HepG2 (cell line): ENCODE measurements around the gene A3GALT2. TPM values are rescaled to one million over a fixed set of nuclear protein-coding genes. Genes with fewer than 3 reads are reported as not detected.
A peak's percentile ranks its signal among the peaks of the same experiment; 100 is the strongest.

Source experiments
- ATAC-seq: fragments of 200-7000 bp; cut with Tn5 transposase; 3 replicates; pipeline ENCODE4 v1.9.1; 2020; ENCODE audit warnings: mild to moderate bottlenecking, moderate library complexity
- BruUV-seq: library from RNA; stranded (reverse); fragments of 400-500 nt; replicated peaks from 2 replicates; lab custom pipeline; 2021; lab: Mats Ljungman, UMichigan
- CTCF ChIA-PET: fragments of 300-600 bp; formaldehyde crosslinking; extraction: SDS; loops from one replicate; lab custom pipeline; 2021; ENCODE audit warnings: low total read pairs, inconsistent platforms, low intra/inter-chr PET ratio; lab: Yijun Ruan, JAX
- POLR2A ChIA-PET: fragments of 350-600 bp; sonication (Branson Sonifier 250); formaldehyde crosslinking; loops from one replicate; lab custom pipeline; 2020; ENCODE audit warnings: antibody characterized with exemption, inconsistent platforms; lab: Yijun Ruan, JAX
- DNase-seq: peaks from one replicate; pipeline ENCODE4 v3.0.0-alpha.2; 2015; ENCODE audit warnings: low spot score
- FAIRE-seq: peaks from 3 replicates; lab custom pipeline; 2011; peaks lifted over from hg19 to GRCh38; lab: Jason Lieb, UNC
- H2AFZ ChIP-seq: one replicate; pipeline ENCODE4 v1.6.1; 2011; ENCODE audit warnings: low read length, inconsistent platforms
- H3K27ac ChIP-seq: fragments of 300-600 bp; 3 replicates; pipeline ENCODE4 v1.8.0; 2011; ENCODE audit warnings: mixed run types, mild to moderate bottlenecking, mixed read lengths, low read length, inconsistent platforms; ENCODE audit not compliant: insufficient read depth; ENCODE audit errors: extremely low read length
- H3K27me3 ChIP-seq, 2 experiments: fragments of 200-600 bp in 1 of 2; 2 replicates in 1 of 2; 3 replicates in 1 of 2; pipeline versions ENCODE4 v1.6.0 to v1.8.0; 2011; ENCODE audit warnings: low read length in 2 of 2, mild to moderate bottlenecking in 2 of 2, moderate library complexity in 2 of 2, inconsistent platforms in 1 of 2; ENCODE audit not compliant: insufficient read depth in 2 of 2, control insufficient read depth in 1 of 2
- H3K36me3 ChIP-seq, 2 experiments: fragments of 200-600 bp in 1 of 2; replicated peaks in 1 of 2; 2 replicates in 1 of 2; 3 replicates in 1 of 2; pipeline versions ENCODE4 v1.5.1 to v1.8.0; 2011; ENCODE audit warnings: low read length in 2 of 2, inconsistent platforms in 1 of 2; ENCODE audit not compliant: insufficient read depth in 2 of 2, control insufficient read depth in 1 of 2
- H3K4me1 ChIP-seq: 2 replicates; pipeline ENCODE4 v1.5.1; 2012; ENCODE audit warnings: low read length, inconsistent platforms; ENCODE audit not compliant: insufficient read depth
- H3K4me2 ChIP-seq: 2 replicates; pipeline ENCODE4 v1.6.0; 2011; ENCODE audit warnings: low read depth, low read length, inconsistent platforms
- H3K4me3 ChIP-seq, 3 experiments: fragments of 200-600 bp in 1 of 3; sonication (generic), shearing (Covaris generic) in 1 of 3; replicated peaks in 1 of 3; 2 replicates each; pipeline ENCODE4 v1.5.1; 2011 to 2016; ENCODE audit warnings: low read length in 3 of 3, inconsistent platforms in 2 of 3, low read depth in 2 of 3, mild to moderate bottlenecking in 2 of 3, control low read depth in 1 of 3, mixed read lengths in 1 of 3; ENCODE audit not compliant: insufficient read depth in 1 of 3
- H3K79me2 ChIP-seq: one replicate; pipeline ENCODE4 v1.6.1; 2011; ENCODE audit warnings: low read length, inconsistent platforms; ENCODE audit not compliant: insufficient read depth
- H3K9ac ChIP-seq: 2 replicates; pipeline ENCODE4 v1.6.0; 2011; ENCODE audit warnings: mild to moderate bottlenecking, low read depth, low read length, inconsistent platforms; ENCODE audit not compliant: insufficient read depth
- H3K9me3 ChIP-seq: 2 replicates; pipeline ENCODE4 v1.5.1; 2012; ENCODE audit warnings: mild to moderate bottlenecking, low read length
- H4K20me1 ChIP-seq: 2 replicates; pipeline ENCODE4 v1.6.0; 2011; ENCODE audit warnings: inconsistent platforms, mild to moderate bottlenecking, low read length, moderate library complexity; ENCODE audit not compliant: insufficient read depth
- BRCA1 ChIP-seq: sonication (generic); formaldehyde crosslinking; IDR thresholded peaks from 2 replicates; pipeline ENCODE4 v1.4.0; 2020; ENCODE audit warnings: missing genetic modification reagents
- IKZF5 ChIP-seq: IDR thresholded peaks from 2 replicates; pipeline ENCODE4 v1.6.1; 2018; ENCODE audit warnings: missing genetic modification reagents, mild to moderate bottlenecking, missing compliant biosample characterization
- KDM5A ChIP-seq: fragments of 200-600 bp; sonication (generic); IDR thresholded peaks from 2 replicates; pipeline ENCODE4 v1.7.0; 2018; ENCODE audit warnings: antibody characterized with exemption, mild to moderate bottlenecking, low read length, borderline replicate concordance
- NR3C1 ChIP-seq: sonication (generic); formaldehyde crosslinking; IDR thresholded peaks from 2 replicates; pipeline ENCODE4 v1.4.0; 2020; ENCODE audit warnings: missing genetic modification reagents
- POLR2A ChIP-seq, 2 experiments: IDR thresholded peaks; 2 replicates each; pipeline ENCODE4 v1.6.1; 2011; ENCODE audit warnings: low read depth in 2 of 2, low read length in 2 of 2, mild to moderate bottlenecking in 1 of 2, moderate library complexity in 1 of 2; ENCODE audit not compliant: insufficient read depth in 1 of 2
- SNAPC5 ChIP-seq: sonication (generic); formaldehyde crosslinking; IDR thresholded peaks from 2 replicates; pipeline ENCODE4 v1.8.1; 2023; ENCODE audit warnings: mild to moderate bottlenecking, missing genetic modification reagents, borderline replicate concordance
- THYN1 ChIP-seq: sonication (generic); formaldehyde crosslinking; IDR thresholded peaks from 2 replicates; pipeline ENCODE4 v1.8.1; 2023; ENCODE audit warnings: low read depth, mild to moderate bottlenecking, moderate library complexity, missing genetic modification reagents, borderline replicate concordance
- ZNF460 ChIP-seq: sonication (generic); formaldehyde crosslinking; IDR thresholded peaks from 2 replicates; pipeline ENCODE4 v1.5.1; 2020; ENCODE audit warnings: missing genetic modification reagents, mild to moderate bottlenecking, borderline replicate concordance
- ZXDC ChIP-seq: sonication (generic); formaldehyde crosslinking; IDR thresholded peaks from 2 replicates; pipeline ENCODE4 v1.5.0; 2020; ENCODE audit warnings: mild to moderate bottlenecking, missing genetic modification reagents
- WGBS: methylation state at CpG from one replicate; pipeline ENCODE4 v1.1.6; 2017; ENCODE audit warnings: low lambda C conversion rate; 5-methylcytosine and 5-hydroxymethylcytosine counted together
- in situ Hi-C: cut with HindIII; loops from 2 replicates; pipeline ENCODE4 v1.10.0; 2017; ENCODE audit warnings: low pct_unique_long_range_greater_than_20kb; ENCODE audit not compliant: extremely low pct_ligation_motif_present
- intact Hi-C: fragments of 100-400 bp; cut with micrococcal nuclease; formaldehyde crosslinking; loops from one replicate; pipeline ENCODE4 v1.10.0; 2022; ENCODE audit not compliant: unreplicated experiment
- polyA plus RNA-seq, 8 experiments: library from polyadenylated mRNA; depleted of rRNA in 3 of 8; stranded (reverse) in 7 of 8; unstranded in 1 of 8; fragments of >200 nt; fragmentation: Illumina TruSeq in 4 of 8; extraction: Trizol in 4 of 8; gene quantifications; 2 replicates each; pipeline versions ENCODE4 v1.2.1 to v1.2.3, GENCODE V29; 2011 to 2016; ENCODE audit warnings: low read depth in 4 of 8, missing spikeins in 1 of 8, mixed read lengths in 1 of 8; ENCODE audit not compliant: insufficient read depth in 1 of 8
- total RNA-seq, 5 experiments: library from RNA; depleted of rRNA; stranded (reverse); fragments of >200 nt; fragmentation: Illumina TruSeq; extraction: Trizol; gene quantifications; 2 replicates each; pipeline ENCODE4 v1.2.3, GENCODE V29; 2016; ENCODE audit warnings: low read depth in 1 of 5
- TF ChIP-seq, protein P1 (sequence below): fragments of 450-650 bp; IDR thresholded peaks from 2 replicates; pipeline ENCODE4 v1.6.1; 2016

Gene A3GALT2
- total and polyA plus RNA-seq, 2 of the 13 experiments (the other 11 are each of a cell fraction or from before 2014, with no cell fraction given): not detected

DNA sequence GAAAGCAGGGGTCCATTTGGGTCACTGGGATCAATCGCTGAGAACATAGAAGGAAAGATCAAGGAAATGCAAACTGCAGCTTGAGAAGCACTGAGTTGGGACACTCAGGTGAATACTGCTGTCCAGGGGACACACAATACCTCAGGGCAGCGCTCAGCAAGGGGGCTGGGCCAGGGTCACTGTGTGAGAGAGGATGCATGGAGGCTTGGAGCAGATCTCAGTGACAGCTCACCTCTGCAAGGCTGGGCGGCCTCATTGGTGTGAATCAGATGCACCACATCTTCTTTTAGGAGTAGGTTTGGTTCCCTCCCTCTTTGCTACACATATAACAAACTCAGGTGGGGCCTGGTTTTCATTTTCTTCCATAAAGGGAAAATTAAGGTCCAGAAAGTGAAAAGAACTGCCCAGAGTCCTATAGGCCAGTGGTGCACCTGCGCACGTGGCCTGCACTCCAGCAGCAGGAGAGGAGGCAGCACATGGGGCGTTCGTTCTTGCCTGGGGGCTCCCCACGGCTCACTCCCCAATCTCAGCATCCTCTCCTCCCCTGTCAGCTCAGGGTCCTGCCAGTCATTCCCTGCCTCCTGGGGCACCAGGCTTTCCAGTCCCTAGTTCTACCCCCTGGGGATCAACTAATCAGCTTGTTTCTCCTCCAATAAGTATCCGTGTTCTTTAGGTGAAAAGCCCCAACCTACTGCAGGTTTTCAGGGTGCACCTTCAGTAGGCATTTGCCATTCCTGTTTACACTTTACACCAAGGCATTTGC lies 1.5 kb downstream of the A3GALT2 start:
- TF ChIP-seq POLR2A (IDR thresholded peaks at IDR 0.05; ENCODE audit: insufficient read depth in 1 of 2, low read depth in 2 of 2, low read length in 2 of 2): no peak
- no peak for TF ChIP-seq ZNF460 (CRISPR knock-in tag)
- no peak for TF ChIP-seq SNAPC5 (CRISPR knock-in tag)
- Histone ChIP-seq H3K27ac (no peak overlapping the region), H3K9ac (no peak overlapping the region), H3K9me3 (no peaks in the 10 kb centered on the region), H3K79me2 (no peaks in the 10 kb centered on the region), H4K20me1 (peaks cover 15% of the 10 kb centered on the region; the same call in 1 of the 2 replicates), H3K4me1 (peaks cover 5% of the 10 kb centered on the region), H3K27me3 (peaks cover 6 to 33% of the 10 kb centered on the region in 2 experiments; a peak in 4 of 5 replicates), H3K4me3 (no peak overlapping the region), H3K36me3 (peaks cover 12 to 16% of the 10 kb centered on the region in 2 experiments; a peak in 4 of 5 replicates), H3K4me2 (no peak overlapping the region), H2AFZ (no peak overlapping the region)
- CTCF ChIA-PET: no interaction called here
- in situ Hi-C loops: no loop called here
- FAIRE-seq (no peak), ATAC-seq (peak; percentile 20; the same call in 2 of the 3 replicates), DNase-seq (no peak)
- WGBS: 43% methylated on average over 7 of the region's 9 CpGs
- POLR2A ChIA-PET: no interaction called here
- intact Hi-C loops: no loop called here
- BruUV-seq: no TSS peak

GRCh38 chr1:33317946-33318345 lies 3.0 kb downstream of the A3GALT2 start:
- Histone ChIP-seq H3K79me2 (no peaks in the 10 kb centered on the region), H3K9ac (no peak overlapping the region), H3K27me3 (peaks cover 6 to 33% of the 10 kb centered on the region in 2 experiments; a peak in 4 of 5 replicates), H4K20me1 (0 out of 2 replicates have a peak, but pooled peaks cover 2% of the 10 kb centered on the region), H3K4me3 (no peak overlapping the region), H3K4me2 (no peak overlapping the region), H2AFZ (no peak overlapping the region), H3K9me3 (no peaks in the 10 kb centered on the region), H3K4me1 (peaks cover 9% of the 10 kb centered on the region), H3K27ac (no peak overlapping the region), H3K36me3 (peaks cover 1 to 2% of the 10 kb centered on the region in 2 experiments; a peak in 2 of 5 replicates)
- ChIA-PET POLR2A (no interaction called here), CTCF (no interaction called here)
- DNase-seq (no peak), ATAC-seq (no peak), FAIRE-seq (no peak)
- intact Hi-C loops (no loop called here), in situ Hi-C loops (no loop called here)
- no TSS peak for BruUV-seq
- WGBS: 47% methylated on average over 6 of the region's 6 CpGs
- TF ChIP-seq THYN1 (CRISPR knock-in tag) (no peak), NR3C1 (CRISPR knock-in tag) (no peak), IKZF5 (CRISPR knock-in tag) (no peak), BRCA1 (no peak), KDM5A (no peak), ZXDC (CRISPR knock-in tag) (no peak)
- TF ChIP-seq, protein P1, sequence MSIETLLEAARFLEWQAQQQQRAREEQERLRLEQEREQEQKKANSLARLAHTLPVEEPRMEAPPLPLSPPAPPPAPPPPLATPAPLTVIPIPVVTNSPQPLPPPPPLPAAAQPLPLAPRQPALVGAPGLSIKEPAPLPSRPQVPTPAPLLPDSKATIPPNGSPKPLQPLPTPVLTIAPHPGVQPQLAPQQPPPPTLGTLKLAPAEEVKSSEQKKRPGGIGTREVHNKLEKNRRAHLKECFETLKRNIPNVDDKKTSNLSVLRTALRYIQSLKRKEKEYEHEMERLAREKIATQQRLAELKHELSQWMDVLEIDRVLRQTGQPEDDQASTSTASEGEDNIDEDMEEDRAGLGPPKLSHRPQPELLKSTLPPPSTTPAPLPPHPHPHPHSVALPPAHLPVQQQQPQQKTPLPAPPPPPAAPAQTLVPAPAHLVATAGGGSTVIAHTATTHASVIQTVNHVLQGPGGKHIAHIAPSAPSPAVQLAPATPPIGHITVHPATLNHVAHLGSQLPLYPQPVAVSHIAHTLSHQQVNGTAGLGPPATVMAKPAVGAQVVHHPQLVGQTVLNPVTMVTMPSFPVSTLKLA: no peak
